Prostate gland (tissue), 2 donors: ENCODE data around the gene SPNS3.

ENCODE experiments used
- CTCF ChIP-seq, 4 experiments: fragments of 200-600 bp in 2 of 4; fragments of 450-650 bp in 2 of 4; sonication (generic) in 2 of 4; IDR thresholded peaks; 1 replicate in 3 of 4; 2 replicates in 1 of 4; pipeline ENCODE4 v1.5.1; 2016 to 2019; ENCODE audit warnings: antibody characterized with exemption in 4 of 4, mild to moderate bottlenecking in 2 of 4, moderate library complexity in 2 of 4
- POLR2AphosphoS5 ChIP-seq: sonication (generic); formaldehyde crosslinking; IDR thresholded peaks from one replicate; pipeline ENCODE4 v1.6.1; 2017; ENCODE audit warnings: antibody characterized with exemption

- TF ChIP-seq CTCF (IDR thresholded peaks at IDR 0.05) (peak in 1 of 4 experiments; percentile 22), POLR2AphosphoS5 (no peak)
Observed at GRCh38 chr17:4509401-4509800, 75.7 kb downstream of the SPNS3 start.
